ENCODE data around the gene RNF148.

Gene RNF148

GRCh38 chr7:122699017-122699416 is 3.7 kb downstream of the RNF148 start, which contains the start of gene RNF133:
Gene RNF133 (minus strand): TSS chr7:122699117. CDS start chr7:122698918, 199 bp downstream.
- no peak within 1 kb of the TSS for H2BK5ac ChIP-seq (ENCODE audit: low read depth, low read length, poor library complexity)
- no peaks in the 10 kb centered on the region for H3K9me3 ChIP-seq (ENCODE audit: insufficient read depth, low read depth, low read length)
- H3K18ac ChIP-seq (ENCODE audit: low read length), result no peak within 1 kb of the TSS
- H4K91ac ChIP-seq (ENCODE audit: low read depth, low read length), result no peak within 1 kb of the TSS
- no peak within 1 kb of the TSS for H2AK5ac ChIP-seq (ENCODE audit: low read length)
- no peak within 1 kb of the TSS for H3K4ac ChIP-seq (ENCODE audit: low read depth, low read length)
- no peak within 1 kb of the TSS for H3K23ac ChIP-seq (ENCODE audit: low read length)
- no peaks in the 10 kb centered on the region for H3K36me3 ChIP-seq (ENCODE audit: control insufficient read depth in 1 of 2, insufficient read depth in 2 of 2, low read length in 2 of 2)
- no peak within 1 kb of the TSS for H4K12ac ChIP-seq (ENCODE audit: low read depth, low read length)
- no peak within 1 kb of the TSS for H3K4me3 ChIP-seq (ENCODE audit: low read depth, low read length)
- no peaks in the 10 kb centered on the region for H3K4me1 ChIP-seq (ENCODE audit: control insufficient read depth in 1 of 2, insufficient read depth in 2 of 2, low read length in 2 of 2)
- no peak within 1 kb of the TSS for H3K14ac ChIP-seq (ENCODE audit: low read length)
- no peak within 1 kb of the TSS for H2BK120ac ChIP-seq (ENCODE audit: insufficient read depth, low read length, poor library complexity)
- H4K8ac ChIP-seq (ENCODE audit: low read depth, low read length), result no peak within 1 kb of the TSS
- H2AFZ ChIP-seq (ENCODE audit: insufficient read depth, low read length, poor library complexity), result no peak within 1 kb of the TSS
- no peak within 1 kb of the TSS for H3K4me2 ChIP-seq (ENCODE audit: low read length)
- H3K79me1 ChIP-seq (ENCODE audit: low read length), result no peaks in the 10 kb centered on the region
- no peaks in the 10 kb centered on the region for H3K27me3 ChIP-seq (ENCODE audit: insufficient read depth, low read length)
- H2BK12ac ChIP-seq (ENCODE audit: low read length), result no peak within 1 kb of the TSS
- DNase-seq, result no peak
- H3K79me2 ChIP-seq (ENCODE audit: control insufficient read depth, insufficient read depth, low read length, poor library complexity), result no peaks in the 10 kb centered on the region
- no peak within 1 kb of the TSS for H3K27ac ChIP-seq (ENCODE audit: low read depth, low read length)
- H3K9ac ChIP-seq (ENCODE audit: low read length), result no peak within 1 kb of the TSS

GRCh38 chr7:122695816-122696215 is 6.9 kb downstream of the RNF148 start:
- Histone ChIP-seq H3K27ac (ENCODE audit: low read depth, low read length) (no peak overlapping the region), H2BK12ac (ENCODE audit: low read length) (no peak overlapping the region), H2AK5ac (ENCODE audit: low read length) (no peak overlapping the region), H2AFZ (ENCODE audit: insufficient read depth, low read length, poor library complexity) (no peak overlapping the region), H3K14ac (ENCODE audit: low read length) (no peak overlapping the region), H2BK120ac (ENCODE audit: insufficient read depth, low read length, poor library complexity) (no peak overlapping the region), H4K12ac (ENCODE audit: low read depth, low read length) (no peak overlapping the region), H3K4me3 (ENCODE audit: low read depth, low read length) (no peak overlapping the region), H3K4me1 (ENCODE audit: control insufficient read depth in 1 of 2, insufficient read depth in 2 of 2, low read length in 2 of 2) (no peaks in the 10 kb centered on the region), H3K4me2 (ENCODE audit: low read length) (no peak overlapping the region), H2BK5ac (ENCODE audit: low read depth, low read length, poor library complexity) (no peak overlapping the region), H3K23ac (ENCODE audit: low read length) (no peak overlapping the region), H3K79me2 (ENCODE audit: control insufficient read depth, insufficient read depth, low read length, poor library complexity) (no peaks in the 10 kb centered on the region), H3K27me3 (ENCODE audit: insufficient read depth, low read length) (no peaks in the 10 kb centered on the region), H3K36me3 (ENCODE audit: control insufficient read depth in 1 of 2, insufficient read depth in 2 of 2, low read length in 2 of 2) (no peaks in the 10 kb centered on the region), H3K18ac (ENCODE audit: low read length) (no peak overlapping the region), H4K91ac (ENCODE audit: low read depth, low read length) (no peak overlapping the region), H4K8ac (ENCODE audit: low read depth, low read length) (no peak overlapping the region), H3K4ac (ENCODE audit: low read depth, low read length) (no peak overlapping the region), H3K9ac (ENCODE audit: low read length) (no peak overlapping the region), H3K9me3 (ENCODE audit: insufficient read depth, low read depth, low read length) (peaks cover 4% of the 10 kb centered on the region), H3K79me1 (ENCODE audit: low read length) (no peaks in the 10 kb centered on the region)
- DNase-seq, result no peak
- no CpG with 5 or more reads among the region's 1 CpG for WGBS (ENCODE audit: extremely low coverage, insufficient coverage, insufficient read length)

GRCh38 chr7:122694697-122695096 is 8.0 kb downstream of the RNF148 start:
- no peak overlapping the region for H3K4ac ChIP-seq (ENCODE audit: low read depth, low read length)
- WGBS (ENCODE audit: extremely low coverage, insufficient coverage, insufficient read length), result no CpG with 5 or more reads among the region's 2 CpGs

GRCh38 chr7:122692769-122693309 is 9.9 kb downstream of the RNF148 start:
- Histone ChIP-seq H3K36me3 (ENCODE audit: control insufficient read depth in 1 of 2, insufficient read depth in 2 of 2, low read length in 2 of 2) (no peaks in the 10 kb centered on the region), H2BK5ac (ENCODE audit: low read depth, low read length, poor library complexity) (no peak overlapping the region), H3K4me3 (ENCODE audit: low read depth, low read length) (no peak overlapping the region), H3K79me1 (ENCODE audit: low read length) (no peaks in the 10 kb centered on the region), H3K23ac (ENCODE audit: low read length) (no peak overlapping the region), H3K4me2 (ENCODE audit: low read length) (no peak overlapping the region), H3K4ac (ENCODE audit: low read depth, low read length) (no peak overlapping the region), H3K18ac (ENCODE audit: low read length) (no peak overlapping the region), H2AK5ac (ENCODE audit: low read length) (no peak overlapping the region), H3K79me2 (ENCODE audit: control insufficient read depth, insufficient read depth, low read length, poor library complexity) (no peaks in the 10 kb centered on the region), H2AFZ (ENCODE audit: insufficient read depth, low read length, poor library complexity) (no peak overlapping the region), H3K14ac (ENCODE audit: low read length) (no peak overlapping the region), H3K27me3 (ENCODE audit: insufficient read depth, low read length) (no peaks in the 10 kb centered on the region), H4K12ac (ENCODE audit: low read depth, low read length) (no peak overlapping the region), H3K9ac (ENCODE audit: low read length) (no peak overlapping the region), H2BK120ac (ENCODE audit: insufficient read depth, low read length, poor library complexity) (no peak overlapping the region), H3K27ac (ENCODE audit: low read depth, low read length) (no peak overlapping the region), H4K8ac (ENCODE audit: low read depth, low read length) (no peak overlapping the region), H3K4me1 (ENCODE audit: control insufficient read depth in 1 of 2, insufficient read depth in 2 of 2, low read length in 2 of 2) (no peaks in the 10 kb centered on the region), H2BK12ac (ENCODE audit: low read length) (no peak overlapping the region), H3K9me3 (ENCODE audit: insufficient read depth, low read depth, low read length) (peaks cover 4% of the 10 kb centered on the region), H4K91ac (ENCODE audit: low read depth, low read length) (no peak overlapping the region)
- no CpG with 5 or more reads among the region's 3 CpGs for whole genome bisulfite sequencing (ENCODE audit: extremely low coverage, insufficient coverage, insufficient read length)
- no peak for DNase-seq

More at GRCh38 chr7:122694697-122695096, 8.0 kb downstream of the RNF148 start:
- H3K36me3 ChIP-seq (ENCODE audit: control insufficient read depth in 1 of 2, insufficient read depth in 2 of 2, low read length in 2 of 2), result no peaks in the 10 kb centered on the region
- H3K27me3 ChIP-seq (ENCODE audit: insufficient read depth, low read length), result no peaks in the 10 kb centered on the region
- no peak overlapping the region for H2BK5ac ChIP-seq (ENCODE audit: low read depth, low read length, poor library complexity)
- DNase-seq, result no peak
- H3K4me3 ChIP-seq (ENCODE audit: low read depth, low read length), result no peak overlapping the region
- H4K91ac ChIP-seq (ENCODE audit: low read depth, low read length), result no peak overlapping the region
- H4K8ac ChIP-seq (ENCODE audit: low read depth, low read length), result no peak overlapping the region
- H2BK12ac ChIP-seq (ENCODE audit: low read length), result no peak overlapping the region
- H2AFZ ChIP-seq (ENCODE audit: insufficient read depth, low read length, poor library complexity), result no peak overlapping the region
- no peak overlapping the region for H3K23ac ChIP-seq (ENCODE audit: low read length)
- peaks cover 4% of the 10 kb centered on the region for H3K9me3 ChIP-seq (ENCODE audit: insufficient read depth, low read depth, low read length)
- no peak overlapping the region for H3K18ac ChIP-seq (ENCODE audit: low read length)
- H3K14ac ChIP-seq (ENCODE audit: low read length), result no peak overlapping the region
- H3K4me1 ChIP-seq (ENCODE audit: control insufficient read depth in 1 of 2, insufficient read depth in 2 of 2, low read length in 2 of 2), result no peaks in the 10 kb centered on the region
- no peak overlapping the region for H3K4me2 ChIP-seq (ENCODE audit: low read length)
- H2BK120ac ChIP-seq (ENCODE audit: insufficient read depth, low read length, poor library complexity), result no peak overlapping the region
- no peaks in the 10 kb centered on the region for H3K79me2 ChIP-seq (ENCODE audit: control insufficient read depth, insufficient read depth, low read length, poor library complexity)
- no peak overlapping the region for H3K9ac ChIP-seq (ENCODE audit: low read length)
- H3K27ac ChIP-seq (ENCODE audit: low read depth, low read length), result no peak overlapping the region
- no peak overlapping the region for H2AK5ac ChIP-seq (ENCODE audit: low read length)
- H3K79me1 ChIP-seq (ENCODE audit: low read length), result no peaks in the 10 kb centered on the region
- no peak overlapping the region for H4K12ac ChIP-seq (ENCODE audit: low read depth, low read length)

All from trophoblast cell (in vitro differentiated cells and primary cell).